GM21576 (cell line): ENCODE results near the gene GRN.

Experiments
- ATAC-seq: cut with Tn5 transposase; IDR thresholded peaks from one replicate; pipeline ENCODE4 v1.9.1; 2021; ENCODE audit warnings: mild to moderate bottlenecking, moderate library complexity; ENCODE audit not compliant: unreplicated experiment

The GRN gene

GRCh38 chr17:44344939-44345453 is at the start of gene GRN:
TSS of gene GRN (plus strand) at chr17:44345302. CDS start at chr17:44349165, 3,863 bp downstream.
- peak; percentile 53 for ATAC-seq

- no peak for ATAC-seq
These were observed 47.1 kb upstream of the GRN start for GRCh38 chr17:44297975-44298374.

- ATAC-seq, result no peak
These were observed 40.5 kb upstream of the GRN start for GRCh38 chr17:44304651-44305050.

GRCh38 chr17:44307387-44308186 is 37.5 kb upstream of the GRN start:
- ATAC-seq, result no peak

GRCh38 chr17:44308320-44308818 is 36.7 kb upstream of the GRN start, which contains the start of gene RUNDC3A:
TSS of gene RUNDC3A (plus strand) at chr17:44308601. CDS start at chr17:44308833, 232 bp downstream.
- ATAC-seq, result no peak

GRCh38 chr17:44308865-44309264 is 36.2 kb upstream of the GRN start:
- no peak for ATAC-seq

- ATAC-seq, result no peak
These were observed 35.6 kb upstream of the GRN start for GRCh38 chr17:44309472-44309871.

- ATAC-seq, result no peak
These were observed 34.9 kb upstream of the GRN start for GRCh38 chr17:44310188-44310587.

GRCh38 chr17:44310609-44311376 is 34.3 kb upstream of the GRN start:
- no peak for ATAC-seq

- ATAC-seq, result no peak
These were observed 33.4 kb upstream of the GRN start for GRCh38 chr17:44311562-44312181.

- no peak for ATAC-seq
These were observed 32.6 kb upstream of the GRN start for GRCh38 chr17:44312396-44313104.

- no peak for ATAC-seq
These were observed 31.1 kb upstream of the GRN start for GRCh38 chr17:44314031-44314430.

- no peak for ATAC-seq
These were observed 30.6 kb upstream of the GRN start for GRCh38 chr17:44314524-44314868.

- ATAC-seq, result no peak
These were observed 30.0 kb upstream of the GRN start for GRCh38 chr17:44314869-44315661.

- no peak for ATAC-seq
These were observed 29.1 kb upstream of the GRN start for GRCh38 chr17:44315760-44316731.

GRCh38 chr17:44317545-44317944 is 27.6 kb upstream of the GRN start:
- ATAC-seq, result no peak

- ATAC-seq, result no peak
These were observed 26.8 kb upstream of the GRN start for GRCh38 chr17:44318077-44318892.

GRCh38 chr17:44320066-44320465 is 25.0 kb upstream of the GRN start:
- no peak for ATAC-seq
